ENCODE results near the gene TAS2R3.

The TAS2R3 gene

GRCh38 chr7:141785706-141786552, 22.0 kb downstream of the TAS2R3 start:
- peak; percentile 30 for DNase-seq (ENCODE audit: low spot score)

GRCh38 chr7:141788296-141788695, 24.4 kb downstream of the TAS2R3 start:
- no peak for DNase-seq (ENCODE audit: low spot score)

GRCh38 chr7:141789917-141790316, 26.0 kb downstream of the TAS2R3 start, which contains the start of gene TAS2R5:
TAS2R5 (plus strand) TSS chr7:141790217; CDS start chr7:141790362, 145 bp downstream.
- DNase-seq (ENCODE audit: low spot score): no peak

- no peak for DNase-seq (ENCODE audit: low spot score)
Measured at GRCh38 chr7:141792526-141792925, 28.6 kb downstream of the TAS2R3 start.
